Thyroid gland (tissue), 4 donors: ENCODE data around the gene FRMD8. TPM values are rescaled to one million over a fixed set of nuclear protein-coding genes. Genes with fewer than 3 reads are reported as not detected.

ENCODE experiments used
- DNase-seq, 2 donors: peaks; one replicate each; pipeline ENCODE4 v3.0.0-alpha.2; 2019
- H3K27ac ChIP-seq, 3 donors: fragments of 200-600 bp; sonication (generic); 1 replicate in 2 of 3; 2 replicates in 1 of 3; pipeline ENCODE4 v1.5.1; 2016 to 2019; ENCODE audit warnings: mild to moderate bottlenecking in 1 of 3, moderate library complexity in 1 of 3
- H3K27me3 ChIP-seq: fragments of 200-600 bp; sonication (generic); one replicate; pipeline ENCODE4 v1.5.1; 2019
- H3K36me3 ChIP-seq, 2 donors: fragments of 200-600 bp; sonication (generic); one replicate each; pipeline ENCODE4 v1.5.1; 2016 to 2019
- H3K4me1 ChIP-seq, 2 donors: fragments of 200-600 bp; sonication (generic); one replicate each; pipeline ENCODE4 v1.5.1; 2017 to 2019
- H3K4me3 ChIP-seq, 3 donors: fragments of 200-600 bp; sonication (generic); replicated peaks in 1 of 3; 1 replicate in 2 of 3; 2 replicates in 1 of 3; pipeline ENCODE4 v1.5.1; 2016; ENCODE audit warnings: mild to moderate bottlenecking in 1 of 3
- H3K9me3 ChIP-seq: fragments of 200-600 bp; sonication (generic); one replicate; pipeline ENCODE4 v1.5.1; 2017
- POLR2A ChIP-seq, 2 donors: fragments of 450-650 bp; IDR thresholded peaks; one replicate each; pipeline ENCODE4 v1.6.1; 2017; ENCODE audit warnings: antibody characterized with exemption in 2 of 2, mild to moderate bottlenecking in 2 of 2, moderate library complexity in 1 of 2
- WGBS, 2 donors: methylation state at CpG; one replicate each; pipeline ENCODE4 v1.1.5; 2017; 5-methylcytosine and 5-hydroxymethylcytosine counted together
- intact Hi-C: fragments of 100-400 bp; cut with DNase I; formaldehyde crosslinking; loops from one replicate; pipeline ENCODE4 v1.15.1; 2023
- total RNA-seq, 4 donors: library from RNA; depleted of rRNA; stranded (reverse); fragments of >200 nt; gene quantifications; one replicate each; pipeline ENCODE4 v1.2.3, GENCODE V29; 2016
- TF ChIP-seq, protein P1 (sequence below), 6 experiments: fragments of 200-600 bp in 3 of 6; fragments of 450-650 bp in 3 of 6; sonication (generic) in 3 of 6; IDR thresholded peaks; one replicate each; pipeline ENCODE4 v1.5.1; 2016 to 2019; ENCODE audit warnings: antibody characterized with exemption in 6 of 6, mild to moderate bottlenecking in 2 of 6, inconsistent platforms in 1 of 6, moderate library complexity in 1 of 6

The FRMD8 gene
- total RNA-seq, 4 donors from 2014 or later: 22.5 to 44.9 (median 31.0) TPM

DNA sequence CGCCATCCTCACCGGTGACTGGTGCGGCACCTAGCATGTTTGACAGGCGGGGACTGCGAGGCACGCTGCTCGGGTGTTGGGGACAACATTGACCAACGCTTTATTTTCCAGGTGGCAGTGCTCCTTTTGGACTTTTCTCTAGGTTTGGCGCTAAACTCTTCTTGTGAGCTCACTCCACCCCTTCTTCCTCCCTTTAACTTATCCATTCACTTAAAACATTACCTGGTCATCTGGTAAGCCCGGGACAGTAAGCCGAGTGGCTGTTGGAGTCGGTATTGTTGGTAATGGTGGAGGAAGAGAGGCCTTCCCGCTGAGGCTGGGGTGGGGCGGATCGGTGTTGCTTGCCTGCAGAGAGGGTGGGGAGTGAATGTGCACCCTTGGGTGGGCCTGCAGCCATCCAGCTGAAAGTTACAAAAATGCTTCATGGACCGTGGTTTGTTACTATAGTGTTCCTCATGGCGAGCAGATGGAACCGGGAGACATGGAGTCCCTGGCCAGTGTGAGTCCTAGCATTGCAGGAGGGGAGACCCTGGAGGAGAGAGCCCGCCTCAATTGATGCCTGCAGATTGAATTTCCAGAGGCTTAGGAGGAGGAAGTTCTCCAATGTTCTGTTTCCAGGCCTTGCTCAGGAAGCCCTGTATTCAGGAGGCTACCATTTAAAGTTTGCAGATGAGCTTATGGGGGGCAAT, 37.2 kb downstream of the FRMD8 start:
- no peaks in the 10 kb centered on the region for H3K9me3 ChIP-seq
- intact Hi-C loops: no loop called here
- DNase-seq: no peak
- TF ChIP-seq, protein P1, sequence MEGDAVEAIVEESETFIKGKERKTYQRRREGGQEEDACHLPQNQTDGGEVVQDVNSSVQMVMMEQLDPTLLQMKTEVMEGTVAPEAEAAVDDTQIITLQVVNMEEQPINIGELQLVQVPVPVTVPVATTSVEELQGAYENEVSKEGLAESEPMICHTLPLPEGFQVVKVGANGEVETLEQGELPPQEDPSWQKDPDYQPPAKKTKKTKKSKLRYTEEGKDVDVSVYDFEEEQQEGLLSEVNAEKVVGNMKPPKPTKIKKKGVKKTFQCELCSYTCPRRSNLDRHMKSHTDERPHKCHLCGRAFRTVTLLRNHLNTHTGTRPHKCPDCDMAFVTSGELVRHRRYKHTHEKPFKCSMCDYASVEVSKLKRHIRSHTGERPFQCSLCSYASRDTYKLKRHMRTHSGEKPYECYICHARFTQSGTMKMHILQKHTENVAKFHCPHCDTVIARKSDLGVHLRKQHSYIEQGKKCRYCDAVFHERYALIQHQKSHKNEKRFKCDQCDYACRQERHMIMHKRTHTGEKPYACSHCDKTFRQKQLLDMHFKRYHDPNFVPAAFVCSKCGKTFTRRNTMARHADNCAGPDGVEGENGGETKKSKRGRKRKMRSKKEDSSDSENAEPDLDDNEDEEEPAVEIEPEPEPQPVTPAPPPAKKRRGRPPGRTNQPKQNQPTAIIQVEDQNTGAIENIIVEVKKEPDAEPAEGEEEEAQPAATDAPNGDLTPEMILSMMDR (IDR thresholded peaks at IDR 0.05): no peak
- TF ChIP-seq POLR2A (IDR thresholded peaks at IDR 0.05): peak in 1 of 2 donors; percentile 53
- H3K4me1 ChIP-seq: peaks cover 23% of the 10 kb centered on the region in 2 donors
- peak overlapping the region; percentile 66 to 94 (median 85) for H3K4me3 ChIP-seq
- no peaks in the 10 kb centered on the region for H3K27me3 ChIP-seq
- peak overlapping the region; percentile 98 to 100 (median 100) for H3K27ac ChIP-seq
- peaks cover 37 to 53% of the 10 kb centered on the region in 2 donors for H3K36me3 ChIP-seq
- WGBS, 2 donors: 1% methylated on average over 16 to 18 of the region's 19 CpGs

DNA sequence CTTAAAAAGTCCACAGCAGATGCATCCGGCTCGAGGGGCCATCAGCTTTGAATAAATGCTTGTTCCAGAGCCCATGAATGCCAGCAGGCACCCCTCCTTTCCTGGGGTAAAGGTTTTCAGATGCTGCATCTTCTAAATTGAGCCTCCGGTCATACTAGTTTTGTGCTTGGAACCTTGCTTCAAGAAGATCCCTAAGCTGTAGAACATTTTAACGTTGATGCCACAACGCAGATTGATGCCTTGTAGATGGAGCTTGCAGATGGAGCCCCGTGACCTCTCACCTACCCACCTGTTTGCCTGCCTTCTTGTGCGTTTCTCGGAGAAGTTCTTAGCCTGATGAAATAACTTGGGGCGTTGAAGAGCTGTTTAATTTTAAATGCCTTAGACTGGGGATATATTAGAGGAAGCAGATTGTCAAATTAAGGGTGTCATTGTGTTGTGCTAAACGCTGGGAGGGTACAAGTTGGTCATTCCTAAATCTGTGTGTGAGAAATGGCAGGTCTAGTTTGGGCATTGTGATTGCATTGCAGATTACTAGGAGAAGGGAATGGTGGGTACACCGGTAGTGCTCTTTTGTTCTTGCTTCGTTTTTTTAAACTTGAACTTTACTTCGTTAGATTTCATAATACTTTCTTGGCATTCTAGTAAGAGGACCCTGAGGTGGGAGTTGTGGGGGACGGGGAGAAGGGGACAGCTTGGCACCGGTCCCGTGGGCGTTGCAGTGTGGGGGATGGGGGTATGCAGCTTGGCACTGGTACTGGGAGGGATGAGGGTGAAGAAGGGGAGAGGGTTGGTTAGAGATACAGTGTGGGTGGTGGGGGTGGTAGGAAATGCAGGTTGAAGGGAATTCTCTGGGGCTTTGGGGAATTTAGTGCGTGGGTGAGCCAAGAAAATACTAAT, 38.0 kb downstream of the FRMD8 start:
- DNase-seq: peak; percentile 32 to 42
- TF ChIP-seq, protein P1 (IDR thresholded peaks at IDR 0.05): peak in 1 of 6 experiments; percentile 1
- TF ChIP-seq POLR2A (IDR thresholded peaks at IDR 0.05): peak in 1 of 2 donors; percentile 39
- H3K27me3 ChIP-seq: no peaks in the 10 kb centered on the region
- H3K9me3 ChIP-seq: no peaks in the 10 kb centered on the region
- peaks cover 17 to 20% of the 10 kb centered on the region in 2 donors for H3K4me1 ChIP-seq
- H3K27ac ChIP-seq: peak overlapping the region; percentile 98 to 100 (median 100)
- peaks cover 37 to 53% of the 10 kb centered on the region in 2 donors for H3K36me3 ChIP-seq
- WGBS, 2 donors: 0 to 2% methylated on average over 18 of the region's 18 CpGs
- intact Hi-C loops: no loop called here
- H3K4me3 ChIP-seq: peak overlapping the region; percentile 66 to 94 (median 85)

DNA sequence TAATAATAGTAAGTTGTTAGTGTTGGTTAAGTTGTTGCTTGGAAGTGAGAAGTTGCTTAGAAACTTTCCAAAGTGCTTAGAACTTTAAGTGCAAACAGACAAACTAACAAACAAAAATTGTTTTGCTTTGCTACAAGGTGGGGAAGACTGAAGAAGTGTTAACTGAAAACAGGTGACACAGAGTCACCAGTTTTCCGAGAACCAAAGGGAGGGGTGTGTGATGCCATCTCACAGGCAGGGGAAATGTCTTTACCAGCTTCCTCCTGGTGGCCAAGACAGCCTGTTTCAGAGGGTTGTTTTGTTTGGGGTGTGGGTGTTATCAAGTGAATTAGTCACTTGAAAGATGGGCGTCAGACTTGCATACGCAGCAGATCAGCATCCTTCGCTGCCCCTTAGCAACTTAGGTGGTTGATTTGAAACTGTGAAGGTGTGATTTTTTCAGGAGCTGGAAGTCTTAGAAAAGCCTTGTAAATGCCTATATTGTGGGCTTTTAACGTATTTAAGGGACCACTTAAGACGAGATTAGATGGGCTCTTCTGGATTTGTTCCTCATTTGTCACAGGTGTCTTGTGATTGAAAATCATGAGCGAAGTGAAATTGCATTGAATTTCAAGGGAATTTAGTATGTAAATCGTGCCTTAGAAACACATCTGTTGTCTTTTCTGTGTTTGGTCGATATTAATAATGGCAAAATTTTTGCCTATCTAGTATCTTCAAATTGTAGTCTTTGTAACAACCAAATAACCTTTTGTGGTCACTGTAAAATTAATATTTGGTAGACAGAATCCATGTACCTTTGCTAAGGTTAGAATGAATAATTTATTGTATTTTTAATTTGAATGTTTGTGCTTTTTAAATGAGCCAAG, 38.9 kb downstream of the FRMD8 start:
- Histone ChIP-seq H3K4me1 (peaks cover 10 to 16% of the 10 kb centered on the region in 2 donors), H3K27ac (peak overlapping the region; percentile 98 to 100 (median 100)), H3K9me3 (no peaks in the 10 kb centered on the region), H3K4me3 (peak overlapping the region; percentile 66 to 94 (median 85)), H3K36me3 (peaks cover 37 to 53% of the 10 kb centered on the region in 2 donors), H3K27me3 (no peaks in the 10 kb centered on the region)
- 0% methylated on average over 9 of the region's 9 CpGs for WGBS, 2 donors
- peak in 1 of 2 donors; percentile 38 for DNase-seq
- peak; percentile 55 to 68 for TF ChIP-seq POLR2A (IDR thresholded peaks at IDR 0.05)
- TF ChIP-seq, protein P1 (IDR thresholded peaks at IDR 0.05): peak in 3 of 6 experiments; percentile 14 to 29 (median 27)
- intact Hi-C loops: no loop called here

DNA sequence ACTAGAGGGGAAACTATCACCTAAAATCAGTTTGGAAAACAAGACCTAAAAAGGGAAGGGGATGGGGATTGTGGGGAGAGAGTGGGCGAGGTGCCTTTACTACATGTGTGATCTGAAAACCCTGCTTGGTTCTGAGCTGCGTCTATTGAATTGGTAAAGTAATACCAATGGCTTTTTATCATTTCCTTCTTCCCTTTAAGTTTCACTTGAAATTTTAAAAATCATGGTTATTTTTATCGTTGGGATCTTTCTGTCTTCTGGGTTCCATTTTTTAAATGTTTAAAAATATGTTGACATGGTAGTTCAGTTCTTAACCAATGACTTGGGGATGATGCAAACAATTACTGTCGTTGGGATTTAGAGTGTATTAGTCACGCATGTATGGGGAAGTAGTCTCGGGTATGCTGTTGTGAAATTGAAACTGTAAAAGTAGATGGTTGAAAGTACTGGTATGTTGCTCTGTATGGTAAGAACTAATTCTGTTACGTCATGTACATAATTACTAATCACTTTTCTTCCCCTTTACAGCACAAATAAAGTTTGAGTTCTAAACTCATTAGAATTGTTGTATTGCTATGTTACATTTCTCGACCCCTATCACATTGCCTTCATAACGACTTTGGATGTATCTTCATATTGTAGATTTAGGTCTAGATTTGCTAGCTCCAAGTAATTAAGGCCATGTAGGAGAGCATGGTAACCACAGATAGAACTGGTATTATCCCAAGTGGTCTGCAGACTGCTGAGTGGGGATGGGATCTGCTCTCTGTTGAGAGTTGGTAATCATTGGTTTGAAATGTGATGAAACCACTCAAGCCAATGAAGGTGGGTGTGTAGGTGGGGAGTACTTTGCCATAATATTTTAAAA, 39.8 kb downstream of the FRMD8 start:
- DNase-seq: no peak
- Histone ChIP-seq H3K4me1 (peaks cover 4 to 14% of the 10 kb centered on the region in 2 donors), H3K36me3 (peaks cover 37 to 53% of the 10 kb centered on the region in 2 donors), H3K9me3 (no peaks in the 10 kb centered on the region), H3K4me3 (peak overlapping the region; percentile 66 to 94 (median 85)), H3K27ac (peak overlapping the region; percentile 98 to 100 (median 100)), H3K27me3 (no peaks in the 10 kb centered on the region)
- TF ChIP-seq, protein P1 (IDR thresholded peaks at IDR 0.05): no peak
- peak in 1 of 2 donors; percentile 59 for TF ChIP-seq POLR2A (IDR thresholded peaks at IDR 0.05)
- intact Hi-C loops: no loop called here
- 1% methylated on average over 9 of the region's 9 CpGs for WGBS, 2 donors
